ENCODE data around the gene ALDH16A1. TPM values are rescaled to one million over a fixed set of nuclear protein-coding genes. Genes with fewer than 3 reads are reported as not detected.

ALDH16A1 gene
- total RNA-seq, 1 donor = 17.7 TPM

DNA sequence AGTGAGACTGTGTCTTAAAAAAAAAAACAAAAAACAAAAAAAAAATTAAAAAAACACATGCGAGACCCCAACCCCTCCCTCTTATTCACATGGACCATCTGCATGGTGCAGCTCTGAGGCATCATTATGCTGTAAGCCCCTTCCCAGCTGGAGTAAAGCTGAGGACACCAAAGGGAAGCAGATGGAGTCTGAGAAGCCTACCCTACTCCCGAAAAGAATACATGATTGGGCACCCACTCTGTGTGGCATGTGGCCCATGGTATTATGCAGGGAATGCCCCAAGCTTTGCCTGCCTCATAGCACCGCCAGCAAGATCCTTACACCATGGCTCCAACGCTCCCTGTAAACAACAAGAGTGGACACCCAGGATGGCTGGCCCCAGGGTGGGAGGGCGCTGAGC is 34.5 kb upstream of the ALDH16A1 start:
- no peak for DNase-seq (ENCODE audit: low read depth)
- no peak overlapping the region for H3K4me3 ChIP-seq (ENCODE audit: low read depth, low read length)
- TF ChIP-seq, protein P1, sequence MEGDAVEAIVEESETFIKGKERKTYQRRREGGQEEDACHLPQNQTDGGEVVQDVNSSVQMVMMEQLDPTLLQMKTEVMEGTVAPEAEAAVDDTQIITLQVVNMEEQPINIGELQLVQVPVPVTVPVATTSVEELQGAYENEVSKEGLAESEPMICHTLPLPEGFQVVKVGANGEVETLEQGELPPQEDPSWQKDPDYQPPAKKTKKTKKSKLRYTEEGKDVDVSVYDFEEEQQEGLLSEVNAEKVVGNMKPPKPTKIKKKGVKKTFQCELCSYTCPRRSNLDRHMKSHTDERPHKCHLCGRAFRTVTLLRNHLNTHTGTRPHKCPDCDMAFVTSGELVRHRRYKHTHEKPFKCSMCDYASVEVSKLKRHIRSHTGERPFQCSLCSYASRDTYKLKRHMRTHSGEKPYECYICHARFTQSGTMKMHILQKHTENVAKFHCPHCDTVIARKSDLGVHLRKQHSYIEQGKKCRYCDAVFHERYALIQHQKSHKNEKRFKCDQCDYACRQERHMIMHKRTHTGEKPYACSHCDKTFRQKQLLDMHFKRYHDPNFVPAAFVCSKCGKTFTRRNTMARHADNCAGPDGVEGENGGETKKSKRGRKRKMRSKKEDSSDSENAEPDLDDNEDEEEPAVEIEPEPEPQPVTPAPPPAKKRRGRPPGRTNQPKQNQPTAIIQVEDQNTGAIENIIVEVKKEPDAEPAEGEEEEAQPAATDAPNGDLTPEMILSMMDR (IDR thresholded peaks at IDR 0.05; ENCODE audit: insufficient read depth, low read depth, low read length) = no peak

- no peak for DNase-seq (ENCODE audit: low read depth)
- no peak overlapping the region for H3K4me3 ChIP-seq (ENCODE audit: low read depth, low read length)
- TF ChIP-seq, protein P1 (IDR thresholded peaks at IDR 0.05; ENCODE audit: insufficient read depth, low read depth, low read length) = no peak
These were observed 33.9 kb upstream of the ALDH16A1 start for GRCh38 chr19:49419173-49419572.

- H3K4me3 ChIP-seq (ENCODE audit: low read depth, low read length) = no peak overlapping the region
- no peak for DNase-seq (ENCODE audit: low read depth)
- TF ChIP-seq, protein P1 (IDR thresholded peaks at IDR 0.05; ENCODE audit: insufficient read depth, low read depth, low read length) = no peak
These were observed 32.8 kb upstream of the ALDH16A1 start for GRCh38 chr19:49420227-49420626.

DNA sequence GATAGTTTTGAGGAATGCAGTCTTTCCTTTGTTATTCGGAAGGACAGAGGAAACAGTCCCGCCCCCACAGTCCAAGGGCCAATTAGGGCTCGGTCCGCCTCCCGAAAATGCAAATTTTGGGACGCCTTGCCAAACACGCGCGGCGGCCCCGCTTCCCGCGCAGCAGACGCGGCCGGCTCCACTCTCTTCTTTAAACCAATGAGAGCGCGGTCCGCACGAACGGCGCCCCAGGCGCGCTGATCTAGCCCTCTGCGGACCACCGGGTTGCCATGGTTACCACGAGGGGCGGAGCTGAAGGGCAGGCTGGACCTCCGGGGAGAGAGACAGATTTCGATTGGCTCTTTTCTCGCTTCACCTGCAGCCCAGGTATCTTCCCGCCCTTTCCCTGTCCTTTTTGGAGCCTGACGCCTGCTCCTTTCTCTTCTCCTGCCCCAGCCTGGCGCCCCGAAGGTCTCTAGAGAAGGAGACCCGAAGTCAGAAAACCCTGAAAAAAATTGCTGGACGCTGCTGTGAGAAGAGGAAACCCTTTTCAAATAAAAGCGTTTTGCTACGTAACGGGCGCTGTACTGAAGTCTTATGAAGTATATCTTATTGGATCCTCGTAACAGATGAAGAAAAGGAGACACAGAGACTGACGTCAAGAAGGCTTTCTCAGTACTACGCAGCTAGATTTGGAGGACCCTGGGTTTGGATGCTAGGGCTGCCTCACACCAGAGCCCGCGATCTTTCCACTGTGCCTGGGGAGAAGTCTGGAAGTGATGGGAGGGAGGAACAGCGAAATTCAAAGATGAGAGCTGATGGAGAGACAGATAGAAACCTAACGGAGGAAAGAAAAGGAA is 31.8 kb upstream of the ALDH16A1 start:
- DNase-seq (ENCODE audit: low read depth) = peak; percentile 53
- H3K4me3 ChIP-seq (ENCODE audit: low read depth, low read length) = peak overlapping the region; percentile 12
- TF ChIP-seq, protein P1 (IDR thresholded peaks at IDR 0.05; ENCODE audit: insufficient read depth, low read depth, low read length) = no peak

GRCh38 chr19:49421878-49422202 is 31.2 kb upstream of the ALDH16A1 start:
- TF ChIP-seq, protein P1 (IDR thresholded peaks at IDR 0.05; ENCODE audit: insufficient read depth, low read depth, low read length) = no peak
- H3K4me3 ChIP-seq (ENCODE audit: low read depth, low read length) = no peak overlapping the region
- DNase-seq (ENCODE audit: low read depth) = no peak

DNA sequence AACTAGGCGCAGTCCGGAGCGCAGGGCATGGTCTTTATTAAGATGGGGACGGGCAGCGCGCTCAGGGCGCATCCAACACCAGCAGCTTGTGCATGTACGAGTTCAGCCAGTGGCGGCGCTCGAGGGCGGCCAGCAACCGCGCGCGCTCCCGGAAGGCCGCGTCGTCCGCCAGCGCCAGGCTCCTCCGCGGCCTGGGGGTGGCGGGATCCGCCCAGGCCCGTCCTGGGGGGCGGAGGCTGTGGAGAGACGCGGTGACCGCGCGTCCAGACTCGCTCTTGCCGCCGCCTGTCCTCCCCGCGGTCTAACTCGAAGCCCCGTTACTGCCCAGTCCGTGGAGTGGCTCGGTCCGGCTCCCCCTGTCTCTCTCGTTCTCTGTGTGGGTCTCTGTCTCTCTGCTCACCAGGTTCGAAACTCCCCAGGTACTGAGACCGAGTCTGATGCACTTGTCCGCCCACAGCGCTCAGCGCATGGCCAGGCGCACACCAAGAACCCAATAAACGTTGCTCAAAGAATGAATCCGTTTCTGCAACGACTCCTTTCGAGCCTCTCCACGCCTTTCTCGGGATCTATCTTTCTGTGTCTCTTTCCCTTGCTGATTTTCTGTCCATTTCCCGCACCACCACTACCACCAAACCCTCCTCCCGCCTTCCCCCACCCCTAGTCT is 30.5 kb upstream of the ALDH16A1 start:
- peak; percentile 31 for DNase-seq (ENCODE audit: low read depth)
- TF ChIP-seq, protein P1 (IDR thresholded peaks at IDR 0.05; ENCODE audit: insufficient read depth, low read depth, low read length) = peak; percentile 37
- no peak overlapping the region for H3K4me3 ChIP-seq (ENCODE audit: low read depth, low read length)

All from fibroblast of villous mesenchyme (primary cell).